Measurements from ENCODE around the gene FUT8. TPM values are rescaled to one million over a fixed set of nuclear protein-coding genes. Genes with fewer than 3 reads are reported as not detected.

The FUT8 gene
- polyA plus RNA-seq, 1 experiment, result 45.1 TPM

DNA sequence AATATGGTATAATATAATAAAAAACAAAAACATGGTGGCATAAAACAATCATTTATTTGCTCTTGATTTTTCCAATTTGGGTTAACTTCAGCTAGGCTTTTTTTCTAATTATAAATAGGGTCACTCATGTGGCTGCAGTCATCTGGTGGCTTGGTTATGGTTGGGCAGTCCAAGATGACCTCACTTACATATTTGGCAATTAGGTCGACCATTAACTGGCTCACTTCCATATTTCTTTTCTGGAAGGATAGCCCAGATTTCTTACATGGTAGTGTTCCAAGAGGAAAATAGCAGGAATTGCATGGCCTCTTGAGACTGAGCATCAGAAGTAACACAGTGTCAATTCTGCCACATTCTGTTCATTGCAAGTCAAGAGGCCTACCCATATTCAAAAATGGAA, 153.4 kb downstream of the FUT8 start:
- no peaks in the 10 kb centered on the region for H3K27me3 ChIP-seq (ENCODE audit: control insufficient read depth, insufficient read depth, low read length)
- H3K27ac ChIP-seq (ENCODE audit: low read depth, low read length), result no peak overlapping the region
- POLR2A ChIA-PET, result no interaction called here
- DNase-seq (ENCODE audit: low read depth, low spot score), result no peak
- CTCF ChIA-PET, result no interaction called here
- TF ChIP-seq, protein P1, sequence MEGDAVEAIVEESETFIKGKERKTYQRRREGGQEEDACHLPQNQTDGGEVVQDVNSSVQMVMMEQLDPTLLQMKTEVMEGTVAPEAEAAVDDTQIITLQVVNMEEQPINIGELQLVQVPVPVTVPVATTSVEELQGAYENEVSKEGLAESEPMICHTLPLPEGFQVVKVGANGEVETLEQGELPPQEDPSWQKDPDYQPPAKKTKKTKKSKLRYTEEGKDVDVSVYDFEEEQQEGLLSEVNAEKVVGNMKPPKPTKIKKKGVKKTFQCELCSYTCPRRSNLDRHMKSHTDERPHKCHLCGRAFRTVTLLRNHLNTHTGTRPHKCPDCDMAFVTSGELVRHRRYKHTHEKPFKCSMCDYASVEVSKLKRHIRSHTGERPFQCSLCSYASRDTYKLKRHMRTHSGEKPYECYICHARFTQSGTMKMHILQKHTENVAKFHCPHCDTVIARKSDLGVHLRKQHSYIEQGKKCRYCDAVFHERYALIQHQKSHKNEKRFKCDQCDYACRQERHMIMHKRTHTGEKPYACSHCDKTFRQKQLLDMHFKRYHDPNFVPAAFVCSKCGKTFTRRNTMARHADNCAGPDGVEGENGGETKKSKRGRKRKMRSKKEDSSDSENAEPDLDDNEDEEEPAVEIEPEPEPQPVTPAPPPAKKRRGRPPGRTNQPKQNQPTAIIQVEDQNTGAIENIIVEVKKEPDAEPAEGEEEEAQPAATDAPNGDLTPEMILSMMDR (IDR thresholded peaks at IDR 0.05; ENCODE audit: low read depth, low read length), result no peak
- H3K4me3 ChIP-seq (ENCODE audit: low read depth, low read length), result no peak overlapping the region
- H3K9me3 ChIP-seq (ENCODE audit: control insufficient read depth, insufficient read depth, low read length), result no peaks in the 10 kb centered on the region

DNA sequence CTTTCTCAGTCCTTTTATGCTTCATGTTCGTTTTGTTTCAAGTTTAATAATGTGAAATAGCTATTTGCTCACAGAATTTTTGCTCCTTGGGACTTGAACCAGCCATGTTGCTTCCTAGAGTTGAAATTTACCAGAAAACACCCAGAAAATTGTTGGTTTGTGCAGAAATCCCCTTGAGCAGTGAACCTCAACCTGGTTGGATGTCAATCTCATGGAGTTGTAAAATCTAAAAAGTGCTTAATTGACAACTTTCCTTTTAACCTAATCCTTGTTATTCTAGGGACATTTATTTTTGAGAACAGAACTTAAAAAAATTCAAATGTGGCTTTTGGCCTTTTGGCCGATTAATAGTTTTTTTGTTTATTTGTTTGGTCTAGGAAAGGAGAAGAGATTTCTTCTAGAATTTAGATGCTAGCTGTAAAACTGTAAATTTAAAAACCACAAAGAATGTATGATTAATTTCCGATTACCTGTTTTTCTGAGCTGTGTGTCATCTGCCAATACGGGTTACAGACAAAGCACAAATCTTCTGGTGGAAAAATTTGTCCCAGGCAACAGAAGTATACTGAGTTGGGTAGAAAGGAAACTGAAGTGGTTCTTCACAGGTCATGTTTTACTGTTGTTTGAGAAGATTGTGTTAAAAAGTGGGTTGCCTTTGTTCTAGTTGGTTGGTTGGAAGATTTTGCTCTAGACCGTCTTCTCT, 154.4 kb downstream of the FUT8 start:
- H3K27ac ChIP-seq (ENCODE audit: low read depth, low read length), result no peak overlapping the region
- no peak for DNase-seq (ENCODE audit: low read depth, low spot score)
- no peaks in the 10 kb centered on the region for H3K9me3 ChIP-seq (ENCODE audit: control insufficient read depth, insufficient read depth, low read length)
- H3K4me3 ChIP-seq (ENCODE audit: low read depth, low read length), result no peak overlapping the region
- TF ChIP-seq, protein P1 (IDR thresholded peaks at IDR 0.05; ENCODE audit: low read depth, low read length), result no peak
- CTCF ChIA-PET, result no interaction called here
- POLR2A ChIA-PET, result no interaction called here
- no peaks in the 10 kb centered on the region for H3K27me3 ChIP-seq (ENCODE audit: control insufficient read depth, insufficient read depth, low read length)

DNA sequence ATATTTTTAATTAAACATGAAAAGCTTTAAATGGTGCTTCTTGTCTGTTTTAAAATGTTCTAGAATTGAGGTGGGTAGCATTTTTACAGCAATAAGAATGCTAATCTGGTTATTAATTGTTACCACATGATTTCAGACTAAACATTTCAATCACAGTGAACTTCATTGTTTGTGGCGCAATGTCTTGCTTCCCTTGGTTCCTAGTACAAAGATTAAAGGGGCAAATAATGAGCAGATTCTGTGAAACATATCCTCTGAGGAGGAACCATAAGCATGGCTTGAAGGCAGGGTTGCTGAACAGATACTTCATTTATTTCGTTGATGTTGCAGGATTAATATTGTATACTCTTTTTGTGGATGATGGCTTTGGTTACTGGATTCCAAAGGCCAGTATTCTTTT, 162.1 kb downstream of the FUT8 start:
- TF ChIP-seq, protein P1 (IDR thresholded peaks at IDR 0.05; ENCODE audit: low read depth, low read length), result no peak
- no peak for DNase-seq (ENCODE audit: low read depth, low spot score)
- ChIA-PET POLR2A (no interaction called here), CTCF (no interaction called here)
- H3K9me3 ChIP-seq (ENCODE audit: control insufficient read depth, insufficient read depth, low read length), result no peaks in the 10 kb centered on the region
- H3K27ac ChIP-seq (ENCODE audit: low read depth, low read length), result no peak overlapping the region
- H3K27me3 ChIP-seq (ENCODE audit: control insufficient read depth, insufficient read depth, low read length), result no peaks in the 10 kb centered on the region
- no peak overlapping the region for H3K4me3 ChIP-seq (ENCODE audit: low read depth, low read length)

DNA sequence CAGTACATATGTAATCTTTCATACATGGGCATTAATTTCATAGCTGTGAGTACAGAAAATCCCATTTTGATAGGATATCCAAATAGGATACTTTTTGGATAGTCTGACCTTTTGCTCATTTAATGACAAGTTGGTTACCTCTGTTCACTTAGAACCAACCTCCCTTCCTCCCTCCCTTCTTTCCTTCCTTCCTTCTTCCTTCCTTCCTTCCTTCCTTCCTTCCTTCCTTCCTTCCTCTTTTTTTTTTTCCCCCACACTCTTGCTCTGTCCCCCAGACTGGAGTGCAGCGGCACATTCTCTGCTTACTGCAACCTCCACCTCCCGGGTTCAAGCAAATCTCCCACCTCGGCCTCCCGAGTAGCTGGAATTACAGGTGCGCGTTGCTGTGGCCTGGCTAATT, 162.9 kb downstream of the FUT8 start:
- Histone ChIP-seq H3K27ac (ENCODE audit: low read depth, low read length) (no peak overlapping the region), H3K27me3 (ENCODE audit: control insufficient read depth, insufficient read depth, low read length) (no peaks in the 10 kb centered on the region), H3K9me3 (ENCODE audit: control insufficient read depth, insufficient read depth, low read length) (no peaks in the 10 kb centered on the region), H3K4me3 (ENCODE audit: low read depth, low read length) (no peak overlapping the region)
- TF ChIP-seq, protein P1 (IDR thresholded peaks at IDR 0.05; ENCODE audit: low read depth, low read length), result no peak
- DNase-seq (ENCODE audit: low read depth, low spot score), result no peak
- ChIA-PET CTCF (no interaction called here), POLR2A (no interaction called here)

DNA sequence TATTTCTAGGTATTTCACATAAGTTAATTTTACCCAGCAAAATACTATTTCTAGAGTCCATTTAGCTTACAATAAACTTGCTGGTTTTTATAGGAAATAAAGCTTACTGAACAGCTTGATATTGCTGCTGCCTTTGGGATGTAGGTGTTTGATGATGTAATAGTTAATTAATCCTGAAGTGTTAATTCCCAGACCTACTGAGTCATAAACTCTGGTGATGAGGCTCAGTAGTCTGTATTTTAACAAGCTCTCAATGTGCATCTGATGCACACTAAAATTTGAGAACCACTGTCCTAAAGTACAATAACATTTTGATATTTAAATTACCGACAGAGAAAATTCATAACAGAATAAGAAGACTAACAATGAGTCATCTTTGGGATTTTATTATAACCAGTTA, 168.4 kb downstream of the FUT8 start:
- Histone ChIP-seq H3K9me3 (ENCODE audit: control insufficient read depth, insufficient read depth, low read length) (no peaks in the 10 kb centered on the region), H3K27ac (ENCODE audit: low read depth, low read length) (no peak overlapping the region), H3K4me3 (ENCODE audit: low read depth, low read length) (no peak overlapping the region), H3K27me3 (ENCODE audit: control insufficient read depth, insufficient read depth, low read length) (no peaks in the 10 kb centered on the region)
- no peak for DNase-seq (ENCODE audit: low read depth, low spot score)
- POLR2A ChIA-PET, result no interaction called here
- CTCF ChIA-PET, result no interaction called here
- TF ChIP-seq, protein P1 (IDR thresholded peaks at IDR 0.05; ENCODE audit: low read depth, low read length), result no peak
